Caco-2 (cell line): Measurements from ENCODE around the gene RAP1GAP2. TPM values are rescaled to one million over a fixed set of nuclear protein-coding genes. Genes with fewer than 3 reads are reported as not detected.

Source experiments
- BruUV-seq: library from RNA; stranded (reverse); fragments of 400-500 nt; replicated peaks from 2 replicates; lab custom pipeline; 2021; lab: Mats Ljungman, UMichigan
- CTCF ChIA-PET: fragments of 300-600 bp; sonication (Branson Sonifier 250); formaldehyde crosslinking; loops from one replicate; lab custom pipeline; 2022; ENCODE audit warnings: antibody characterized with exemption; lab: Charles Lee
- POLR2A ChIA-PET: fragments of 300-600 bp; sonication (Branson Sonifier 250); formaldehyde crosslinking; loops from one replicate; lab custom pipeline; 2022; ENCODE audit warnings: antibody characterized with exemption; lab: Charles Lee
- DNase-seq, 2 experiments: peaks; one replicate each; pipeline versions ENCODE4 v3.0.0 to v3.0.0-alpha.2; 2020 to 2022
- H3K27me3 ChIP-seq: replicated peaks from 2 replicates; pipeline ENCODE4 v1.6.0; 2011; ENCODE audit warnings: low read length; ENCODE audit not compliant: control insufficient read depth, insufficient read depth
- H3K36me3 ChIP-seq: 2 replicates; pipeline ENCODE4 v1.5.1; 2011; ENCODE audit warnings: low read length; ENCODE audit not compliant: control insufficient read depth, insufficient read depth
- H3K4me1 ChIP-seq: fragments of 250-450 bp; sonication (Bioruptor Pico); 2 replicates; pipeline ENCODE4 v1.5.1; 2020; ENCODE audit warnings: mild to moderate bottlenecking
- H3K4me3 ChIP-seq: 2 replicates; pipeline ENCODE4 v1.5.1; 2011; ENCODE audit warnings: low read depth, mild to moderate bottlenecking, control low read depth, low read length
- H3K9me3 ChIP-seq: fragments of 250-450 bp; sonication (Bioruptor Pico); 2 replicates; pipeline ENCODE4 v1.5.1; 2020; ENCODE audit warnings: mild to moderate bottlenecking, moderate library complexity
- H3K27ac Mint-ChIP-seq: one replicate; pipeline ENCODE4 v1.8.0; 2022; ENCODE audit warnings: mixed read lengths; ENCODE audit not compliant: unreplicated experiment
- H3K27me3 Mint-ChIP-seq: one replicate; pipeline ENCODE4 v1.8.0; 2022; ENCODE audit warnings: mixed read lengths; ENCODE audit not compliant: insufficient read depth, unreplicated experiment
- H3K36me3 Mint-ChIP-seq: one replicate; pipeline ENCODE4 v1.8.0; 2022; ENCODE audit warnings: mild to moderate bottlenecking, mixed read lengths; ENCODE audit not compliant: insufficient read depth, unreplicated experiment
- H3K4me1 Mint-ChIP-seq: one replicate; pipeline ENCODE4 v1.8.0; 2022; ENCODE audit warnings: low read depth, mixed read lengths; ENCODE audit not compliant: unreplicated experiment
- H3K4me3 Mint-ChIP-seq: one replicate; pipeline ENCODE4 v1.8.0; 2022; ENCODE audit warnings: mild to moderate bottlenecking, moderate library complexity, mixed read lengths; ENCODE audit not compliant: unreplicated experiment
- H3K9me3 Mint-ChIP-seq: one replicate; pipeline ENCODE4 v1.8.0; 2022; ENCODE audit warnings: mixed read lengths; ENCODE audit not compliant: unreplicated experiment
- intact Hi-C: fragments of 100-400 bp; cut with micrococcal nuclease; formaldehyde crosslinking; loops from one replicate; pipeline ENCODE4 v1.10.0; 2022; ENCODE audit not compliant: unreplicated experiment
- total RNA-seq: library from RNA; stranded (reverse); gene quantifications from 2 replicates; pipeline ENCODE4 v1.2.3, GENCODE V29; 2022
- TF ChIP-seq, protein P1 (sequence below), 2 experiments: fragments of 200-600 bp in 1 of 2; IDR thresholded peaks; 1 replicate in 1 of 2; 2 replicates in 1 of 2; pipeline versions ENCODE4 v1.5.1 to v1.8.0; 2011 to 2022; ENCODE audit warnings: antibody characterized with exemption in 1 of 2, control low read depth in 1 of 2, inconsistent platforms in 1 of 2, low read depth in 1 of 2, low read length in 1 of 2, mild to moderate bottlenecking in 1 of 2, moderate library complexity in 1 of 2; ENCODE audit not compliant: insufficient read depth in 1 of 2, severe bottlenecking in 1 of 2, unreplicated experiment in 1 of 2

The RAP1GAP2 gene
- total RNA-seq, 1 experiment from 2014 or later = 45.3 TPM

DNA sequence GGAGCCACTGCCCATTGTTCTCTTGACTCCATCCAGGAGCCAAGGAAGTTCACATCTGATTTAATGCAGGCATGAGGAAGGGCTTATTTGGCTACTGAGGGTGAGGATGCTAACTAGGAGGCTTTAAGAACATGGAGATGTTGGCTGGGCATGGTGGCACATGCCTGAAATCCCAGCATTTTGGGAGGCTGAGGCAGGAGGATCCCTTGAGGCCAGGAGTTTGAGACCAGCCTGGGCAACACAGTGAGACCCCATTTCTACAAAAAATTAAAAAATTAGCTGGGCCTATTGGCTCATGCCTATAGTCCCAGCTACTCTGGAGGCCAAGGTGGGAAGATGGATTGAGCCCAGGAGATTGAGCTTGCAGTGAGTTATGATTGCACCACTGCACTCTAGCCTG is 116.5 kb downstream of the RAP1GAP2 start:
- ChIA-PET CTCF (no interaction called here), POLR2A (no interaction called here)
- intact Hi-C loops = no loop called here
- Histone ChIP-seq H3K4me1 (no peaks in the 10 kb centered on the region), H3K9me3 (no peaks in the 10 kb centered on the region), H3K27me3 (no peaks in the 10 kb centered on the region), H3K36me3 (no peaks in the 10 kb centered on the region; the same call in 1 of the 2 replicates), H3K4me3 (no peak overlapping the region)
- TF ChIP-seq, protein P1, sequence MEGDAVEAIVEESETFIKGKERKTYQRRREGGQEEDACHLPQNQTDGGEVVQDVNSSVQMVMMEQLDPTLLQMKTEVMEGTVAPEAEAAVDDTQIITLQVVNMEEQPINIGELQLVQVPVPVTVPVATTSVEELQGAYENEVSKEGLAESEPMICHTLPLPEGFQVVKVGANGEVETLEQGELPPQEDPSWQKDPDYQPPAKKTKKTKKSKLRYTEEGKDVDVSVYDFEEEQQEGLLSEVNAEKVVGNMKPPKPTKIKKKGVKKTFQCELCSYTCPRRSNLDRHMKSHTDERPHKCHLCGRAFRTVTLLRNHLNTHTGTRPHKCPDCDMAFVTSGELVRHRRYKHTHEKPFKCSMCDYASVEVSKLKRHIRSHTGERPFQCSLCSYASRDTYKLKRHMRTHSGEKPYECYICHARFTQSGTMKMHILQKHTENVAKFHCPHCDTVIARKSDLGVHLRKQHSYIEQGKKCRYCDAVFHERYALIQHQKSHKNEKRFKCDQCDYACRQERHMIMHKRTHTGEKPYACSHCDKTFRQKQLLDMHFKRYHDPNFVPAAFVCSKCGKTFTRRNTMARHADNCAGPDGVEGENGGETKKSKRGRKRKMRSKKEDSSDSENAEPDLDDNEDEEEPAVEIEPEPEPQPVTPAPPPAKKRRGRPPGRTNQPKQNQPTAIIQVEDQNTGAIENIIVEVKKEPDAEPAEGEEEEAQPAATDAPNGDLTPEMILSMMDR (IDR thresholded peaks at IDR 0.05; ENCODE audit: insufficient read depth in 1 of 2, low read depth in 1 of 2, low read length in 1 of 2, severe bottlenecking in 1 of 2, unreplicated experiment in 1 of 2) = no peak
- Mint-ChIP-seq H3K9me3 (no peaks in the 10 kb centered on the region), H3K4me3 (no peak overlapping the region), H3K36me3 (peaks cover 11% of the 10 kb centered on the region), H3K4me1 (no peaks in the 10 kb centered on the region), H3K27ac (no peak overlapping the region), H3K27me3 (no peaks in the 10 kb centered on the region)
- no peak for DNase-seq
- no TSS peak for BruUV-seq

DNA sequence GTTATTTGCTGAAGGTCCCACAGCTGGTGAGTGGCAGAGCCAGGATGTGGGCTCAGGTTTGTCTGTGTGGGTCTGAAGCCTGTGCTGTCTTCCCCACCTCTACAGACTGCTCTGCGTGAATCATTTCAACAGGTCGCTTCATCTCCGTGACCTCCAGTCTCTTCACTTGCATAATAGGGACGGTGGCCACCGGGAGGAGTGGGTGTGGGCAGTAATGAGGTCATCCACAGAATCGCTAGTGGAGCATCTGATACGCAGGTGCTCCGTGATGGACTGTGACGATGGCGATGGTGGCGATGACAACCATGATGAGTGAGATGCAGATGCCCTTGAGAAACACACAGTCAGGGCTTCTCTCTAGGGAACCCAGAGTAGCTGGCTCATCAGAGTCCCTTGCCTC is 120.2 kb downstream of the RAP1GAP2 start:
- Mint-ChIP-seq H3K4me3 (no peak overlapping the region), H3K27ac (no peak overlapping the region), H3K36me3 (peaks cover 5% of the 10 kb centered on the region), H3K4me1 (no peaks in the 10 kb centered on the region), H3K27me3 (no peaks in the 10 kb centered on the region), H3K9me3 (no peaks in the 10 kb centered on the region)
- Histone ChIP-seq H3K9me3 (no peaks in the 10 kb centered on the region), H3K4me1 (no peaks in the 10 kb centered on the region), H3K36me3 (no peaks in the 10 kb centered on the region), H3K4me3 (no peak overlapping the region), H3K27me3 (no peaks in the 10 kb centered on the region)
- BruUV-seq = no TSS peak
- POLR2A ChIA-PET = no interaction called here
- intact Hi-C loops = no loop called here
- DNase-seq = no peak
- TF ChIP-seq, protein P1 (IDR thresholded peaks at IDR 0.05; ENCODE audit: insufficient read depth in 1 of 2, low read depth in 1 of 2, low read length in 1 of 2, severe bottlenecking in 1 of 2, unreplicated experiment in 1 of 2) = no peak
- CTCF ChIA-PET = interaction anchor here (0.9 kb wide), 1 partner anchor 68 kb away, joined by 4 read pairs; no protein-coding TSS in a partner anchor

DNA sequence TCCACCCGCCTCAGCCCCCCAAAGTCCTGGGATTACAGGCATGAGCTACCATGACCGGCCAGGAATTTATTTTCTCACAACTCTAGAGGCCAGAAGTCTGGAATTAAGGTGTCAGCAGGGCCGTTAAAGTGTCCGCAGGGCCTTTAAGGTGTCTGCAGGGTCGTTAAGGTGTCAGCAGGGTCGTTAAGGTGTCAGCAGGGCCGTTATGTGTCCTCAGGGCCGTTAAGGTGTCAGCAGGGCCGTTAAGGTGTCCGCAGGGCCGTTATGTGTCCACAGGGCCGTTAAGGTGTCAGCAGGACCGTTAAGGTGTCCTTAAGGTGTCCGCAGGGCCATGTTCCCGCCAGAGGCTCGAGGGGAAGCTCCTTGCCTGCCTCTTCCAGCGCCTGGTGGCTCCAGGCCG is 125.2 kb downstream of the RAP1GAP2 start:
- intact Hi-C loops = no loop called here
- TF ChIP-seq, protein P1 (IDR thresholded peaks at IDR 0.05; ENCODE audit: insufficient read depth in 1 of 2, low read depth in 1 of 2, low read length in 1 of 2, severe bottlenecking in 1 of 2, unreplicated experiment in 1 of 2) = no peak
- no TSS peak for BruUV-seq
- DNase-seq = no peak
- CTCF ChIA-PET = no interaction called here
- Mint-ChIP-seq H3K4me1 (no peaks in the 10 kb centered on the region), H3K27me3 (no peaks in the 10 kb centered on the region), H3K27ac (no peak overlapping the region), H3K36me3 (no peaks in the 10 kb centered on the region), H3K9me3 (no peaks in the 10 kb centered on the region), H3K4me3 (no peak overlapping the region)
- Histone ChIP-seq H3K4me1 (no peaks in the 10 kb centered on the region; the same call in 1 of the 2 replicates), H3K9me3 (no peaks in the 10 kb centered on the region), H3K4me3 (no peak overlapping the region), H3K27me3 (no peaks in the 10 kb centered on the region), H3K36me3 (no peaks in the 10 kb centered on the region)
- POLR2A ChIA-PET = no interaction called here
